ENCODE results near the gene TTC23.

TTC23 gene

DNA sequence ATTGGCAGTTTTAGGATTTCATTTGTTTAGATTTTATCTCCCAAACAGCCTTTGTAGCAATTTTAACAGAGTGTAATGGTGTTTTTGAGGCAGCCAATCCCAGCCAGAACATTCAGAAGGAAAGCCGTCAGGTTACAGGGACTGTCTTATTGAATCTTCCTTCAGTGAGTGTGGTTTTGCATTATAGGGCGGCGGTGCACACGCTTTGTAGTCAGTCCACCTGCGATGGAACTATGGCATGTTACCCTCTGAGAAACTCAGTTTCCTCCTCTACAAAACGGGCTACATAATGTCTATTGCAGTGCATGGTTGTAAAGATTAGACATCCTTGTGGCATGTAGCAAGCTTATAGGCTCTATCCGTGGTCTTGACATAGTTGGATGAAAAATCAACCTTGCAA, 2.9 kb upstream of the TTC23 start:
- in situ Hi-C loops (cut with MboI; ENCODE audit: low sequenced_read_pairs, unreplicated experiment): no loop called here
- TF ChIP-seq, protein P1, sequence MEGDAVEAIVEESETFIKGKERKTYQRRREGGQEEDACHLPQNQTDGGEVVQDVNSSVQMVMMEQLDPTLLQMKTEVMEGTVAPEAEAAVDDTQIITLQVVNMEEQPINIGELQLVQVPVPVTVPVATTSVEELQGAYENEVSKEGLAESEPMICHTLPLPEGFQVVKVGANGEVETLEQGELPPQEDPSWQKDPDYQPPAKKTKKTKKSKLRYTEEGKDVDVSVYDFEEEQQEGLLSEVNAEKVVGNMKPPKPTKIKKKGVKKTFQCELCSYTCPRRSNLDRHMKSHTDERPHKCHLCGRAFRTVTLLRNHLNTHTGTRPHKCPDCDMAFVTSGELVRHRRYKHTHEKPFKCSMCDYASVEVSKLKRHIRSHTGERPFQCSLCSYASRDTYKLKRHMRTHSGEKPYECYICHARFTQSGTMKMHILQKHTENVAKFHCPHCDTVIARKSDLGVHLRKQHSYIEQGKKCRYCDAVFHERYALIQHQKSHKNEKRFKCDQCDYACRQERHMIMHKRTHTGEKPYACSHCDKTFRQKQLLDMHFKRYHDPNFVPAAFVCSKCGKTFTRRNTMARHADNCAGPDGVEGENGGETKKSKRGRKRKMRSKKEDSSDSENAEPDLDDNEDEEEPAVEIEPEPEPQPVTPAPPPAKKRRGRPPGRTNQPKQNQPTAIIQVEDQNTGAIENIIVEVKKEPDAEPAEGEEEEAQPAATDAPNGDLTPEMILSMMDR (IDR thresholded peaks at IDR 0.05; ENCODE audit: borderline replicate concordance, control extremely low read depth, extremely low read depth, insufficient read depth, missing control alignments): no peak

DNA sequence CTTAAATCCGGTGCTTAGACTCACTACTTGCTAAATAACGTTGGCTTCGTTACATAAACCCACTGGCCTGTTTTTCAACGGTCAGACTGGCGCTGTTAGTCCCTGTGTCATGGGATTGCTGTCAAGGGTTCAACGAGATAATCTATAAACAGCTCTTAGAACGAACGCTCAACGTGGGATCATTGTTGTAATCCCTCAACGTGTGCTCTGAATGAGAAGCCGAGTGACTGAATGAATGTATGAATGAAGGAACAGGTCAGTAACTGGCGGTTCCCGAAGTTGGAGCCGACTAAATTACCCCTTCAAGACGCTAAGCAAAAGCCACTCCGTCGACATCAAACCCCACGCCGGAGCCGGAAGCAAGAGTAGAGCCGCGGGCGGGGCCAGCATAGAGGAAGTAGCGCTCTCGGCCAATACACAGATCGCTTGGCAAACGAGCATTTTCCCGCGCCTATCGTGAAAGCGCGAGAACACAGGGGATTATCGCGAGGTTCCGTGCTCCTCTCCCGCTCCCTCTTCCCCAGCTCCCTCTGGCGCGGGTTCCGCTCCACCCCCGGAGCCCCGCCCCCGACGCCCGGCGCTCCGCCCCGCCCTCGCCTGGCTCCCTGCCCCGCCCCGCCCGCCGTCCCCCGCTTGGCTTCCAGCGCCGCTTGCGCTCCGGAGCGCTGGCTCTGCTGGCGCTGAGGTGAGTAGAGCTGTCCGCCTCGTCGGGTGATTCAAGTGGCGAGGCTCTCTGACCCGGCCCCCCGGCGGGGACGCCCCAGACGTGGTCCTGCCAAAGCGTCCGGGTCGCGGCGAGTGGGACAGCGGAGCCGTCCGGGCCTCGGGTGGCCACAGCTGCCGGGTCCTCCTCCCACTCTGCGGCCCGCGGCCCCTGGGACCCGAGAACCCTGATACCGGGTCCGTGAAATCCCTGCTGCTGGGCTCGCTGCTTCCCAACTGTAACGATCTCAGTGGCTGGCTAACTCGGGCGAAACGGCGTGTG, 1.8 kb upstream of the TTC23 start, which contains the start of gene LRRC28:
LRRC28 (plus strand) TSS at position 625 of the 985 bp plus-strand sequence. CDS start 4,477 bp downstream, outside the sequence.
- in situ Hi-C loops (cut with MboI; ENCODE audit: low sequenced_read_pairs, unreplicated experiment): no loop called here
- peak; percentile 96 for DNase-seq (ENCODE audit: low spot score)
- TF ChIP-seq, protein P1 (IDR thresholded peaks at IDR 0.05; ENCODE audit: borderline replicate concordance, control extremely low read depth, extremely low read depth, insufficient read depth, missing control alignments): no peak

More for the DNA sequence above, 2.9 kb upstream of the TTC23 start:
- no peak for DNase-seq (ENCODE audit: low spot score)

DNA sequence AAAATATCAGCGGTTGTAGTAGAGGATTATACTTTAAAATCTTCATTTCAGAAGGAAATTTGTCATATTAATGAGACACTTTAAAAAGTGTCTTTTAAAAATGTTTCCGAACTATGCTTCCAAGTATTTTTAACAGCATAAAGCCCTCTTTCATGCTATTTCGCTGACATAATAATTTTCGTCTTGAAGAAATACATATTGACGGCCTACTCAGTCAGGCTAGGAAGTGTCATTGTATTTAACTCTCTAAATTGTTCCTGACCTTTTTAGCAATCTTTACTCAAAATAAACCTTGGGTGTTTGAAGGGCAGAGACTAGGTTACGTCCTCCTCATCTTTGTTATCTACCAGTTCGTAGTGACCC, 1.1 kb upstream of the TTC23 start:
- TF ChIP-seq, protein P1 (IDR thresholded peaks at IDR 0.05; ENCODE audit: borderline replicate concordance, control extremely low read depth, extremely low read depth, insufficient read depth, missing control alignments): no peak
- no peak for DNase-seq (ENCODE audit: low spot score)
- in situ Hi-C loops (cut with MboI; ENCODE audit: low sequenced_read_pairs, unreplicated experiment): no loop called here

DNA sequence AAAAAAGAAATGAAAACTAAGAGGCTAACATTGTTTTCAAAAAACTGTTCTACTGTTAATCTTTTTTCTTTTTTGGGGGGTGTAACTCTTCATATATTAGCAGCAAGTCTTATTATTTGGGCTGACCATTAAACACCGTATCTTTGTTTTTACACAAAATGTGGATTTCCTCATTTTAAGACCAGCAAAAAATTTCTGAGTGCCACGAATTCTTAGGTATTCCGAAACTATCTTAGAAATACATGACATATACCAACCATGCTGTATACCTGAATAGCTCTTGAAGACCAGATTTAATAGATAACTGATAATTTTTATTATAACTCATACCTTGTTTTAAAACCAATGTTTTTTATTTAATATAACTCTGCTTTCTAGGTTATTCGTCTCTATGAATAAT, 620 bp upstream of the TTC23 start:
- TF ChIP-seq, protein P1 (IDR thresholded peaks at IDR 0.05; ENCODE audit: borderline replicate concordance, control extremely low read depth, extremely low read depth, insufficient read depth, missing control alignments): no peak
- no peak for DNase-seq (ENCODE audit: low spot score)
- in situ Hi-C loops (cut with MboI; ENCODE audit: low sequenced_read_pairs, unreplicated experiment): no loop called here

DNA sequence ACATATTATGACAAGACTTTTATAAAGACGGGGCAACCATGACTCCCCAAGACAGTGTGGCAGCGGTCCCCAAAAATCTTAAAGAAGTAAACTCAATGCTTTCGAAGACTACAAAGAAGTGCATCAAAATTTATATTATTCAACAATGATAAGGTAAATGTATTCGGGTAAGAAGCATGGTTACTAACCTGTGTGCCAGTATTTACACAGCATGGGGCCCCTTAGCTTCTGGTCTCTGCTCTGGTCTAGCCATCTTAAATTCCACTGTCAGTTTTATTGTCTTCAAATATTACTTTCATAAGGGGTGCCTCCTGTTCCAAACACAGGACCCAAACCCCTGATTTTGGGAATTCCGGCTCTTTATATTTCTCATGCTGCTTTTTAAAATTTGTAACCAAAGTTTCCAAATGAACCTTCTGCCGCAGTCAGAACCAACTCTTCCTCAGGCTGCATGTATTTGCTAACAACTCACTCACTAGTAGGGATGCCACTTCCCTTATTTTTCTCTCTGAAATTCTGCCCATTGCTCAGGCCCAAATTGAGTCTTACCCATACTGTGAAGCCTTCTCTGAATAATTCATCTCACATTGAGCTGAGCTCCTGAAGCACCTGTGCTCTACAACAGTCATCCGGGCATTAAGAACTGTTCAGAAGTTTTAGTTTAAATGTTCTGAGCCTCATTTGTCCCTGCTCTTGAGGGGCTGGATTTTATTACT, 1.2 kb downstream of the TTC23 start:
- TF ChIP-seq, protein P1 (IDR thresholded peaks at IDR 0.05; ENCODE audit: borderline replicate concordance, control extremely low read depth, extremely low read depth, insufficient read depth, missing control alignments): no peak
- no peak for DNase-seq (ENCODE audit: low spot score)
- in situ Hi-C loops (cut with MboI; ENCODE audit: low sequenced_read_pairs, unreplicated experiment): no loop called here

DNA sequence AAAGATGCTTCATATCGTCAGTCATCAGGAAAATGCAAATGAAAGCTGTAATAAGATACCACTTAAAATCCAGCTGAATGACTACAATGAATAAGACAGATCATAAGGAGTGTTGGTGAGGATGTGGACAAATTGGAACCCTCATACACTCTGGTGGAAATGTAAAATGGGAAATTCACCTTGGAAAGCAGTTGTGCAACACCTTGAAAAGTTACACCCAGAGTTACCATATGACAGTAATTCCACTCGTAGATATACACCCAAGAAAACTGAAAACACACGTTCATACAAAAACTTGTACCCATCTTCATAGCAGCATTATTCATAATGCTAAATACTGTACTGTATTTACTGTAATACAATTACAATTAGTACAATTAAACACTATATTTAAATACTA, 2.3 kb downstream of the TTC23 start:
- DNase-seq (ENCODE audit: low spot score): no peak
- TF ChIP-seq, protein P1 (IDR thresholded peaks at IDR 0.05; ENCODE audit: borderline replicate concordance, control extremely low read depth, extremely low read depth, insufficient read depth, missing control alignments): no peak
- in situ Hi-C loops (cut with MboI; ENCODE audit: low sequenced_read_pairs, unreplicated experiment): no loop called here
